Measurements from ENCODE around the gene ZNF175.

ZNF175 gene

DNA sequence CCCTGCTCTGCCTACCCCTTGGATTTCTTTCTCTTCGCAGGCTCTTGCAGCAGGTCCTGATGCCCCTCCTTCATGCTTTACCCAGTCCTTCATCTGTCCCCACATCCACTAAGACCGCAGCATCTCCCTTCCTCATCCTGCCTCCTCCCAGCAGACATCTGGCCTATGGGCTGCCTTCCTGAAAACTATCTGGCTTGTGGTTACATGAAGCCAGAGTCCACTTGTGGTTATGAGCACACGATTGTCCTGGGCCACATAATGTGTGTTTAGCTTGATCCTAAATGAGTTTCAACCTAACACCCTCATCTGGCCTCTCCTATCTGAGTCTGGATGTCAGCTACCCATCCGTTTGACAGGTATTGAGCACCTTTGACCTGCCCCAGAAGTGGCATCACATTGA, 5.5 kb upstream of the ZNF175 start:
- no peak overlapping the region for H3K4me3 Mint-ChIP-seq
- H3K27me3 Mint-ChIP-seq = peaks cover 30% of the 10 kb centered on the region
- no peak for ATAC-seq
- H3K4me1 Mint-ChIP-seq = peaks cover 6% of the 10 kb centered on the region
- peaks cover 2% of the 10 kb centered on the region for H3K36me3 Mint-ChIP-seq (ENCODE audit: low read depth)
- no peak for DNase-seq
- H3K9me3 Mint-ChIP-seq = no peaks in the 10 kb centered on the region
- no peak overlapping the region for H3K27ac Mint-ChIP-seq

DNA sequence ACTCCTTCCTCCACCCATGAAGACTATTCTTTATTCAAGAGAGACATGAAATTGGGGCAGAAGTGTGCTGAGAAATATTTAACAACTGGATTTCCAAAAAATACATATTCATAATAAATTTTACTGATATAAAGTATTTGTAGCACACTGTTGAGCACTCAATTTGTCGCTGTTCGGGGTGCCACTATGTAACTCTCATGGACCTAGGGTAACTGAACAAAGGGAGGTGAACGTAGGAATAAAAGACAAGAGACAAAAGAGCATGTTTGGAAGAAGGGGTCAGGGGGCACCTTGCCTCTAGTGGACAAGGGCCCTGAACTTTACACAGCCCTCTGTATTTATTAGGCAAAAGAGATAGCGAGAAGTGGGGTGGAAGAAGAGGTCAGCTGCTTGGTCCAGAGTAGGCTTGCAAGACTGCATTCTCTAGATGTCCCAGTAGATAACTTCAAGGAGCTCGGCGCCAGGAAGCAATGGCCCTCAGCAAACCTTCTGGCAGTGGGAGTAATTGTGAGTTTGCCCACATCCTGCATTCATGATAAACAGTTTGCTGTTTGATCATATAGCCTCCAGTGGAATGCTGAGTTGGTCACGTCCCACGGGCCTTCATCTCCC, 4.5 kb upstream of the ZNF175 start:
- Mint-ChIP-seq H3K27me3 (peaks cover 25% of the 10 kb centered on the region), H3K9me3 (no peaks in the 10 kb centered on the region), H3K4me3 (no peak overlapping the region), H3K27ac (no peak overlapping the region), H3K36me3 (ENCODE audit: low read depth) (peaks cover 4% of the 10 kb centered on the region), H3K4me1 (peaks cover 14% of the 10 kb centered on the region)
- DNase-seq (no peak), ATAC-seq (no peak)

GRCh38 chr19:51567583-51567982, 3.5 kb upstream of the ZNF175 start:
- H3K27me3 Mint-ChIP-seq = peaks cover 21% of the 10 kb centered on the region
- no peak for DNase-seq
- peaks cover 24% of the 10 kb centered on the region for H3K4me1 Mint-ChIP-seq
- no peak for ATAC-seq
- H3K4me3 Mint-ChIP-seq = no peak overlapping the region
- no peak overlapping the region for H3K27ac Mint-ChIP-seq
- H3K9me3 Mint-ChIP-seq = no peaks in the 10 kb centered on the region
- H3K36me3 Mint-ChIP-seq (ENCODE audit: low read depth) = peaks cover 9% of the 10 kb centered on the region

- H3K27me3 Mint-ChIP-seq = peaks cover 16% of the 10 kb centered on the region
- H3K27ac Mint-ChIP-seq = no peak overlapping the region
- ATAC-seq (no peak), DNase-seq (no peak)
- peaks cover 15% of the 10 kb centered on the region for H3K36me3 Mint-ChIP-seq (ENCODE audit: low read depth)
- no peak overlapping the region for H3K4me3 Mint-ChIP-seq
- no peaks in the 10 kb centered on the region for H3K9me3 Mint-ChIP-seq
- peaks cover 32% of the 10 kb centered on the region for H3K4me1 Mint-ChIP-seq
Observed at GRCh38 chr19:51568456-51568855, 2.6 kb upstream of the ZNF175 start.

DNA sequence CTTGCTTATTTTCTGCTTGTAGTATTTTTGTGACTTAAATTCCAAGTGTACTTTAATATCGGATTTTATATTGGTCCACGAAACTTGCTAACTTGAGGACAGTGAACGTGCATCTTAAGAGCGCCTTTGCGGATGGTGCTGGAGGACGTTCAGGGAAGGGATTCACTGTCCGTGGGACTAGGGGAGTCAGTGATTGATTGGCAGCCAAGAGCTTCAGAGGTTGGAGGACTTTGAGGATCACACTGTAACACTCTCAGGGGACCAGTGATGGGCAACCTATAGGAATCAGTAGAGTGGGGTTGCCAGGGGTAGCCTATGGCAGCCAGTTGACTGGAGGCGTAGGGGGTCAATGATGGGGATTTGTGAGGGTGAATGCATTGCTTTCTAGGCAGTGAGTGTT, 516 bp downstream of the ZNF175 start:
- ATAC-seq = no peak
- Mint-ChIP-seq H3K36me3 (ENCODE audit: low read depth) (peaks cover 32% of the 10 kb centered on the region), H3K9me3 (no peaks in the 10 kb centered on the region), H3K27ac (peak overlapping the region; percentile 90), H3K4me1 (peaks cover 34% of the 10 kb centered on the region), H3K4me3 (peak overlapping the region; percentile 90), H3K27me3 (peaks cover 6% of the 10 kb centered on the region)
- no peak for DNase-seq

DNA sequence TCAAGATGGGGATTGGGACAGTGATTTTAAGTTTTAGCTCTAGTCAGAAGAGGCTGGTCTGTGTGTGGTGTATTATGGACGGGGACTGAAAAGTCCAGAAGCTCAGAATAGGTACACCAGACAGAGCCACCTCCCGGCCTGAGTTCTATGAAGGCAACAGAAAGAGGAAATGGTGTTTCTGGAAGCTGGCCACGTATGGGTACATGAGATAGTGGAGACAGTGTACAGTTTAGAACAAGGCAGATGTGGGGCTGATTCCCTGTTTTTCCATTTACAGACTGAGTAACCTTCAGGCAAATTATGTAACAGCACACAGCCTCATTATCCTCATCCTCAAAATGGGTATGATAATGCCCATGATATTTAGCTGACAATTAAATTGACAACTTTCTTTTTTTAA, 1.3 kb downstream of the ZNF175 start:
- DNase-seq = no peak
- Mint-ChIP-seq H3K27ac (no peak overlapping the region), H3K27me3 (peaks cover 4% of the 10 kb centered on the region), H3K9me3 (no peaks in the 10 kb centered on the region), H3K4me3 (peak overlapping the region; percentile 90), H3K36me3 (ENCODE audit: low read depth) (peaks cover 40% of the 10 kb centered on the region), H3K4me1 (peaks cover 42% of the 10 kb centered on the region)
- no peak for ATAC-seq

DNA sequence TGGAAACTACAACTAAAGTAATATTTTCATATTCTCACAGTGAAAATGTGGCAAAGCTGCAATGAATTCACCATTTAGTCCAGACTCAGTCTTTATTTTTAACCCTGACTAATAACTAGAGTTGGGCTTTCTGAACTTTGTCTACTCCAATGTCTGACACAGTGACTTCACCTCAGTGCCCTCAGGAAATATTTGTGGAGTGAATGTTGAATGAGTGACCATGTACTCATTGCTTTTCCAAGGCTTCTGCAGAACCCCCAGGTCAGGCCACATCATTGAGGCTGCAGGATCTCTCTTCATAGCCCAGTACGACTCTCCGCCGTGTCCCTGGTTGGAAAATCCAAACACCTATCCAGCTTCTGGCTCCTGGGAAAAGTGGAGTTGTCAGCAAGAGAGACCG, 1.8 kb downstream of the ZNF175 start:
- ATAC-seq = no peak

GRCh38 chr19:51573331-51573730, 2.2 kb downstream of the ZNF175 start:
- Mint-ChIP-seq H3K4me3 (no peak overlapping the region), H3K36me3 (ENCODE audit: low read depth) (peaks cover 45% of the 10 kb centered on the region), H3K9me3 (no peaks in the 10 kb centered on the region), H3K4me1 (peaks cover 42% of the 10 kb centered on the region), H3K27ac (no peak overlapping the region), H3K27me3 (peaks cover 1% of the 10 kb centered on the region)
- DNase-seq = no peak
- no peak for ATAC-seq

More for the DNA sequence above, 1.8 kb downstream of the ZNF175 start:
- Mint-ChIP-seq H3K4me3 (no peak overlapping the region), H3K27me3 (peaks cover 4% of the 10 kb centered on the region), H3K9me3 (no peaks in the 10 kb centered on the region), H3K36me3 (ENCODE audit: low read depth) (peaks cover 43% of the 10 kb centered on the region), H3K4me1 (peaks cover 42% of the 10 kb centered on the region), H3K27ac (no peak overlapping the region)
- no peak for DNase-seq

DNA sequence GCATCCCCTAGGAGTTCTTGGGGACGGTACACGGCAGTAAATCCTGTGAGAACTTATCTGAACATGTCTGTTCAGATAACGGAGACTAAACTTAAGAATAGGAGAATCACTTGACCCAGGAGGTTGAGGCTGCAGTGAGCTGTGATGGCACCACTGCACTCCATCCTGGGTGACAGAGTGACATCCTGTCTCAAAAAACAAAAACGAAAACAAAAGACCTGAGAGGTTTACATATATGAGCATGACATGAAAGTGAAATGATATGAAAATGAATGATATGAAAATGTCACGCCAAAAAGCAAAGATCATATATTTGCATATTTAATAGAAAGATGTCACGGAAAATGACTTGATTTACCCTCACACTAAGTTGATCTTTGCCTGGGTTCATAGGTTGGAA, 5.8 kb downstream of the ZNF175 start:
- no peak for ATAC-seq
- DNase-seq = no peak
- no peak overlapping the region for H3K27ac Mint-ChIP-seq
- H3K9me3 Mint-ChIP-seq = no peaks in the 10 kb centered on the region
- no peaks in the 10 kb centered on the region for H3K27me3 Mint-ChIP-seq
- H3K36me3 Mint-ChIP-seq (ENCODE audit: low read depth) = peaks cover 70% of the 10 kb centered on the region
- peaks cover 25% of the 10 kb centered on the region for H3K4me1 Mint-ChIP-seq
- H3K4me3 Mint-ChIP-seq = no peak overlapping the region

- no peaks in the 10 kb centered on the region for H3K27me3 Mint-ChIP-seq
- H3K27ac Mint-ChIP-seq = no peak overlapping the region
- H3K4me3 Mint-ChIP-seq = no peak overlapping the region
- peaks cover 58% of the 10 kb centered on the region for H3K9me3 Mint-ChIP-seq
- DNase-seq (no peak), ATAC-seq (no peak)
- H3K4me1 Mint-ChIP-seq = no peaks in the 10 kb centered on the region
- H3K36me3 Mint-ChIP-seq (ENCODE audit: low read depth) = peaks cover 81% of the 10 kb centered on the region
Observed at GRCh38 chr19:51586103-51586728, 15.1 kb downstream of the ZNF175 start.

GRCh38 chr19:51586799-51587198, 15.7 kb downstream of the ZNF175 start:
- no peak overlapping the region for H3K4me3 Mint-ChIP-seq
- H3K36me3 Mint-ChIP-seq (ENCODE audit: low read depth) = peaks cover 75% of the 10 kb centered on the region
- no peak overlapping the region for H3K27ac Mint-ChIP-seq
- peaks cover 58% of the 10 kb centered on the region for H3K9me3 Mint-ChIP-seq
- no peak for ATAC-seq
- H3K4me1 Mint-ChIP-seq = no peaks in the 10 kb centered on the region
- DNase-seq = no peak
- no peaks in the 10 kb centered on the region for H3K27me3 Mint-ChIP-seq

- Mint-ChIP-seq H3K36me3 (ENCODE audit: low read depth) (peaks cover 68% of the 10 kb centered on the region), H3K9me3 (peaks cover 58% of the 10 kb centered on the region)
Observed at GRCh38 chr19:51587264-51588191, 16.4 kb downstream of the ZNF175 start.

GRCh38 chr19:51589511-51589910, 18.4 kb downstream of the ZNF175 start:
- Mint-ChIP-seq H3K4me3 (no peak overlapping the region), H3K4me1 (peaks cover 12% of the 10 kb centered on the region), H3K27ac (no peak overlapping the region), H3K9me3 (peaks cover 44% of the 10 kb centered on the region), H3K27me3 (no peaks in the 10 kb centered on the region), H3K36me3 (ENCODE audit: low read depth) (peaks cover 50% of the 10 kb centered on the region)
- ATAC-seq = no peak
- DNase-seq = no peak

More at GRCh38 chr19:51587264-51588191, 16.4 kb downstream of the ZNF175 start:
- H3K27me3 Mint-ChIP-seq = no peaks in the 10 kb centered on the region
- no peak overlapping the region for H3K4me3 Mint-ChIP-seq
- no peak for DNase-seq
- no peaks in the 10 kb centered on the region for H3K4me1 Mint-ChIP-seq
- no peak for ATAC-seq
- H3K27ac Mint-ChIP-seq = no peak overlapping the region

DNA sequence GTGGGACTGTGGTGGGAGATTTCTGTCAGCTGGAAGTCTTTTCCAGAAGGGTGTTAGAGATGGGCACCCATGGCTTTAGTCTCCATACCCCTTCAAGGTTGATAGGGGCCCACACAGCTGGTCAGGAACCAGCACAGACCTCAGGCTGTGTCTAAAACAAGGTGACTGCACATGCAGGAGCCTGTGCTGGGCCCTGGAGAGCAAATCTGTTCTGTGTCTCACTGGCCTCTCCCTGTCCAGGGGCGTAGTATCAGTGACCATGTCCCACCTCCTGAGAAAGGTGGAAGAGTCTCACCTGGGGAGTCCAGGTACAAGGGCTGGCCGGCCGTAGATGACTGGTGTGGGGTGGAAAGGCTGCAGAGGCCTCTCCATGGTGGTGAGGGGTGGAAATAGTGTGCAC, 19.4 kb downstream of the ZNF175 start:
- Mint-ChIP-seq H3K36me3 (ENCODE audit: low read depth) (peaks cover 41% of the 10 kb centered on the region), H3K27me3 (no peaks in the 10 kb centered on the region), H3K4me1 (peaks cover 20% of the 10 kb centered on the region), H3K9me3 (peaks cover 42% of the 10 kb centered on the region), H3K27ac (no peak overlapping the region), H3K4me3 (no peak overlapping the region)
- no peak for ATAC-seq
- DNase-seq = no peak

GRCh38 chr19:51592521-51592920, 21.4 kb downstream of the ZNF175 start:
- H3K27ac Mint-ChIP-seq = no peak overlapping the region
- H3K36me3 Mint-ChIP-seq (ENCODE audit: low read depth) = peaks cover 20% of the 10 kb centered on the region
- peaks cover 22% of the 10 kb centered on the region for H3K9me3 Mint-ChIP-seq
- peaks cover 20% of the 10 kb centered on the region for H3K4me1 Mint-ChIP-seq
- H3K4me3 Mint-ChIP-seq = no peak overlapping the region
- peaks cover 2% of the 10 kb centered on the region for H3K27me3 Mint-ChIP-seq
- DNase-seq = no peak
- no peak for ATAC-seq
